ENCODE data around the gene RORC. TPM values are rescaled to one million over a fixed set of nuclear protein-coding genes. Genes with fewer than 3 reads are reported as not detected.

The RORC gene
- total RNA-seq, 1 experiment from 2014 or later, result 0.24 TPM

GRCh38 chr1:151852733-151853132 lies 21.1 kb upstream of the RORC start:
- no peak for DNase-seq (ENCODE audit: low read depth)
- in situ Hi-C loops (cut with HindIII; ENCODE audit: low pct_unique_long_range_greater_than_20kb, low sequenced_read_pairs), result no loop called here

- no peak for DNase-seq (ENCODE audit: low read depth)
- in situ Hi-C loops (cut with HindIII; ENCODE audit: low pct_unique_long_range_greater_than_20kb, low sequenced_read_pairs), result no loop called here
These were observed 20.3 kb upstream of the RORC start for GRCh38 chr1:151851886-151852285.

DNA sequence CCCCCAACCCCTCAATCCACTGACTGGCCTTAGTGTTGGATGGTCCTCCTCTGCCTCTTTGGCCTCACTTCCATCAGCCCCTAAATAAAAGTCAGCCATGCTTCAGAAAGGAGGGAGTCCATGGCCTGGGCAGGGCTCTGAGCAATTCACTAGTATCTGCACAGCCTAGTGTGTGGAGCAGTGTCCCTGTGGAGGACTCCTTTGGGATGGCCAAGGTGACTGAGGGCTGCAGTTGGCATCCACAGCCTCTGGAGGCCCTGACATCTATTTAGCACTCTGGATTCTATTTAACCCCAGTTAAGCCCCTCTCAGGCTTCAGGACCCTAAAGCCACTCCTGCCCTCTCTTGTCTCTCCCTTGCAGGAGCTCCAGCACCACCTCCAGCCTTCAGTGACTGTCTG lies 18.3 kb upstream of the RORC start:
- no peak for DNase-seq (ENCODE audit: low read depth)
- in situ Hi-C loops (cut with HindIII; ENCODE audit: low pct_unique_long_range_greater_than_20kb, low sequenced_read_pairs), result no loop called here

GRCh38 chr1:151849126-151849525 lies 17.5 kb upstream of the RORC start:
- no peak for DNase-seq (ENCODE audit: low read depth)
- in situ Hi-C loops (cut with HindIII; ENCODE audit: low pct_unique_long_range_greater_than_20kb, low sequenced_read_pairs), result no loop called here

- no peak for DNase-seq (ENCODE audit: low read depth)
- in situ Hi-C loops (cut with HindIII; ENCODE audit: low pct_unique_long_range_greater_than_20kb, low sequenced_read_pairs), result no loop called here
These were observed 16.4 kb upstream of the RORC start for GRCh38 chr1:151847867-151848596.

DNA sequence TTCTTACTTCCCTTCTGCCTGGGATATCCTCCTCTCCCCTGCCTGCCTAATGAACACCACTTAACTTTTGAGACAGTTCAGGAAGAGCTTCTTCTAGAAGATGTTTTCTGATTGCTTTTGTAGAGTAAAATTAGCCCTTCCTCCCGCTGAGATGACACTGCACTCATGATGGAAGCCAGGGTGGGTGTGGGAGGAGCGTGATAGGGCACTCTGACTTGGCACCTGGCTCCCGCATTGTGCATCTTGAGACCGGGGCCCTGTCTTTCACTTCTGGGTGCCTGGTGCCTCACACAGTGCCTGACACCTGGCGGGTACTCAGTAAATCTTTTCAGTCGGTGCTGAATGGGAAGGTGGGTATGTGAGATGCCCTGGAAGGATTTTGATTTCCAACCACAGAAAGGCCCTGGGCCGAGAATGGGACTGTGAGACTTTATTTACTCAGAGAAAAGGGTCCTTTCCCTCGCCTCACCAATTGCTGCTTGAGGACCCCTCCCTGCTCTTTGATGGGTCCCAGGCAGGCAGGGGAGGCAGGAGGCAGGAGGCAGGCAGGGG lies 15.2 kb upstream of the RORC start:
- no peak for DNase-seq (ENCODE audit: low read depth)
- in situ Hi-C loops (cut with HindIII; ENCODE audit: low pct_unique_long_range_greater_than_20kb, low sequenced_read_pairs), result no loop called here

DNA sequence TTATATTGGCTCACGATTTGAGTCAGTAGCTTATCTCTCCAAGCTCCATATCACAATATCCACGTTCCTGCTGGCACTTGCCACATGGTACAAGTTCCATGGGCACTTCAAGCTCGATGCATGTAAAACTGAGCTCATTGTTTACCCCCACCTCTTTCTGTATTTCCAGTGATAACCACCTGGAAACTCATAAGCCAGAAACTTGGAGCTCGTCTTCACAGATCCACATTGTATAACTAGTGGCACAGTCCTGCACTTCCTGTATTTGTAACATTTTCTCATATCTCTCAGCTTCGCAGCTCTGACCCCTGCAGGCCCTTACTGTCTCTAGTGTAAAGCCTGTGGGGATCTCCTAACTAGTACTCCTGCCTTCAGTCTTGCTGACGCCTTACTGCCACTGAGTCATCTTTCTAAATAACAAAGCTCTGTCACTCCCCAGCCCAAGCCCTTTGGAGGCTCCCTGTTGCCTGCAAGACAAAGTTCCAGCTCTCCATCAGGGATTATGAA lies 14.5 kb upstream of the RORC start:
- in situ Hi-C loops (cut with HindIII; ENCODE audit: low pct_unique_long_range_greater_than_20kb, low sequenced_read_pairs), result no loop called here
- peak; percentile 68 for DNase-seq (ENCODE audit: low read depth)

- DNase-seq (ENCODE audit: low read depth), result no peak
- in situ Hi-C loops (cut with HindIII; ENCODE audit: low pct_unique_long_range_greater_than_20kb, low sequenced_read_pairs), result no loop called here
These were observed 11.8 kb upstream of the RORC start for GRCh38 chr1:151843398-151843797.

- peak; percentile 66 for DNase-seq (ENCODE audit: low read depth)
- in situ Hi-C loops (cut with HindIII; ENCODE audit: low pct_unique_long_range_greater_than_20kb, low sequenced_read_pairs), result no loop called here
These were observed 9.5 kb upstream of the RORC start for GRCh38 chr1:151841141-151841540.

DNA sequence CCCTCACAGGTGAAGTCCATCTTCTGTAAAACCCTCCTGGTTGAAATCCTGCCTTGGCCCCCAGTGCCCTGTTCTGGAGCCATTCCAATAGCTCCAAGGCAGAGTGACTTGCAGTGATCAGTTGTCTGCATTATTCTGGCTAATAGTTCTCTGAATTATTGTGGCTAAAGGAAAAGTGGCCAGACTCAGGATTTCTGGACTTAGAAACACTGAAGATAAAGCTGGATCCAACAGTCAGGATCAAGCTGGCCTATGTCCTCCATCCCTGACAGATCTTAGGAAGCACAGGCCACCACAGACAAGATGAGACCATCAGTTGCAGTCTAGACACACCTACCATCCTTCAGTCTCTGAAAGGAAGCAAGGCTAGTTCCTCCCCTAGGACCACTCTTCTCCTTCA lies 8.8 kb upstream of the RORC start:
- in situ Hi-C loops (cut with HindIII; ENCODE audit: low pct_unique_long_range_greater_than_20kb, low sequenced_read_pairs), result no loop called here

GRCh38 chr1:151839457-151840403 lies 8.1 kb upstream of the RORC start, which contains the start of gene C2CD4D:
TSS of gene C2CD4D (minus strand) at chr1:151839820. CDS start at chr1:151838989, 831 bp downstream.
- peak; percentile 89 for DNase-seq (ENCODE audit: low read depth)
- in situ Hi-C loops (cut with HindIII; ENCODE audit: low pct_unique_long_range_greater_than_20kb, low sequenced_read_pairs), result no loop called here

More for the DNA sequence above, 8.8 kb upstream of the RORC start:
- DNase-seq (ENCODE audit: low read depth), result no peak

DNA sequence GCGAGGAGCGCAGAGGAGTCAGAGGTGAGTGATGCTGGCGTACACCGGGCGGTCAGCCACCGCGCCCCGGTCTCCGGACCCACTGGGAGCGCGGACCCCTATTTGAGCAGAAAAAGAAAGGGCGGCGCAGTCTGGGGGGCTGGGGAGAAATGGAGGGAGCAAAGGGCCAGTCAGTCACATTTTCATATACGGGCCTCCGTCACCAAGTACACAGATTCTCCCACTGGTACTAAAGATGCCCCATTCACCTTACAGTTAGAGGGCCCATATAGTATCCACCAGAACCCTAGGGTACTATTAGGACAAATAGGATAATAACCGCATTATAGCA lies 7.4 kb upstream of the RORC start:
- in situ Hi-C loops (cut with HindIII; ENCODE audit: low pct_unique_long_range_greater_than_20kb, low sequenced_read_pairs), result no loop called here

GRCh38 chr1:151838222-151839081 lies 6.8 kb upstream of the RORC start:
- no peak for DNase-seq (ENCODE audit: low read depth)
- in situ Hi-C loops (cut with HindIII; ENCODE audit: low pct_unique_long_range_greater_than_20kb, low sequenced_read_pairs), result no loop called here

More for the DNA sequence above, 7.4 kb upstream of the RORC start:
- no peak for DNase-seq (ENCODE audit: low read depth)

- in situ Hi-C loops (cut with HindIII; ENCODE audit: low pct_unique_long_range_greater_than_20kb, low sequenced_read_pairs), result no loop called here
- DNase-seq (ENCODE audit: low read depth), result no peak
These were observed 6.3 kb upstream of the RORC start for GRCh38 chr1:151837884-151838221.

- in situ Hi-C loops (cut with HindIII; ENCODE audit: low pct_unique_long_range_greater_than_20kb, low sequenced_read_pairs), result no loop called here
- peak; percentile 4 for DNase-seq (ENCODE audit: low read depth)
These were observed 5.6 kb upstream of the RORC start for GRCh38 chr1:151837197-151837596.

DNA sequence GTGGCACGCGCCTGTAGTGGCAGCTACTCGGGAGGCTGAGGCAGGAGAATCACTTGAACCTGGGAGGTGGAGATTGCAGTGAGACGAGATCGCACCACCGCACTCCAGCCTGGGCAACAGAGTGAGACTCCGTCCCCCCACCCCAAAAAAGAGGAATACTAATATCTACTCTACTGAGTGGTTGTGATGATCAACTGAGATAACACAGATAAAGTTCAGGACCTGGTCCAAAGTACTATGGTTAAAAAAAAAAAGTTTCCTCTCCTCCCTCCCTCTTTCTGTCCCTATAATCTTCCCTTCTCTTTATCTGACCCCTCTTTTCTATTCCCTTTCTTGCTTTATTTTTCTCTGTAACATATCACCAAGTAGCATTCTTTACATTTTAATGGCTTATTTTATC lies 4.0 kb upstream of the RORC start:
- in situ Hi-C loops (cut with HindIII; ENCODE audit: low pct_unique_long_range_greater_than_20kb, low sequenced_read_pairs), result no loop called here

GRCh38 chr1:151834239-151834638 lies 2.6 kb upstream of the RORC start:
- in situ Hi-C loops (cut with HindIII; ENCODE audit: low pct_unique_long_range_greater_than_20kb, low sequenced_read_pairs), result no loop called here
- no peak for DNase-seq (ENCODE audit: low read depth)

More for the DNA sequence above, 4.0 kb upstream of the RORC start:
- DNase-seq (ENCODE audit: low read depth), result no peak
